ENCODE results near the gene REP15.

DNA sequence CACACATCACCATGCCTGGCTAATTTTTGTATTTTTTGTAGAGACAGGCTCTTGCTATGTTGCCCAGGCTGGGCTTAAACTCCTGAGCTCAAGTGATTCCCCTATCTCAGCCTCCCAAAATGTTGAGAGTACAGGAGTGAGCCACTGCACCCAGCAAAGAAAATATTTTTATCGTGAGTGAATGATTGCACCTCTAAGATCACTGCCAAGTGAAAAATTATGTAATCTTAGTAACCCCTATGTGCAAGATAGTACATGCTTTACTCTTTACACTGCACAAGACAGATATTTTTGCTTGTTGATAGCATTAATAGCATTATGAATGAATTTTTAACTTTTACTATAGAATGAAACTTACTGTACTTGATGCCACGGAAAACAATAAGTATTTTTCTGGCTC, 11.0 kb downstream of the REP15 start:
- TF ChIP-seq POLR2A (IDR thresholded peaks at IDR 0.05; ENCODE audit: low read depth, low read length) (no peak), POLR2AphosphoS5 (IDR thresholded peaks at IDR 0.05; ENCODE audit: low read depth, low read length) (no peak), TAF1 (IDR thresholded peaks at IDR 0.05; ENCODE audit: low read depth, low read length) (no peak), SPI1 (IDR thresholded peaks at IDR 0.05; ENCODE audit: low read depth, low read length) (no peak), POU2F2 (IDR thresholded peaks at IDR 0.05; ENCODE audit: low read depth, low read length) (no peak)

Measured in GM12891 (cell line).